HL-60 (cell line): ENCODE measurements around the gene ANXA8.

Experiments
- DNase-seq, 2 experiments: peaks; one replicate each; pipeline ENCODE4 v3.0.0-alpha.2; 2010 to 2020; ENCODE audit warnings: low read depth in 1 of 2, low spot score in 1 of 2
- H3K27ac ChIP-seq: fragments of 250-450 bp; sonication (Bioruptor Pico); replicated peaks from 2 replicates; pipeline ENCODE4 v1.5.1; 2020; ENCODE audit warnings: mild to moderate bottlenecking, moderate library complexity
- H3K27me3 ChIP-seq: fragments of 250-450 bp; sonication (Bioruptor Pico); 2 replicates; pipeline ENCODE4 v1.5.1; 2021; ENCODE audit warnings: mild to moderate bottlenecking, moderate library complexity; ENCODE audit not compliant: insufficient read depth, poor library complexity, severe bottlenecking
- H3K4me3 ChIP-seq: replicated peaks from 2 replicates; pipeline ENCODE4 v1.5.1; 2011; ENCODE audit warnings: mild to moderate bottlenecking, control low read depth, low read length; ENCODE audit not compliant: insufficient read depth
- GABPA ChIP-seq: IDR thresholded peaks from 2 replicates; pipeline ENCODE4 v1.6.1; 2012; ENCODE audit warnings: low read depth
- POLR2AphosphoS5 ChIP-seq: IDR thresholded peaks from 2 replicates; pipeline ENCODE4 v1.6.1; 2012; ENCODE audit warnings: low read depth
- SPI1 ChIP-seq: IDR thresholded peaks from 2 replicates; pipeline ENCODE4 v1.6.1; 2012; ENCODE audit warnings: low read depth, mild to moderate bottlenecking, borderline replicate concordance
- TF ChIP-seq, protein P1 (sequence below): IDR thresholded peaks from one replicate; pipeline ENCODE4 v1.5.1; 2011; ENCODE audit warnings: low read length, control low read depth, inconsistent platforms; ENCODE audit not compliant: insufficient read depth
- TF ChIP-seq, protein P2 (sequence below): IDR thresholded peaks from 2 replicates; pipeline ENCODE4 v1.6.1; 2012; ENCODE audit warnings: low read depth; ENCODE audit not compliant: insufficient replicate concordance

Gene ANXA8

GRCh38 chr10:47419421-47419820 lies 64.5 kb downstream of the ANXA8 start:
- Histone ChIP-seq H3K4me3 (no peak overlapping the region), H3K27ac (no peak overlapping the region), H3K27me3 (no peaks in the 10 kb centered on the region)
- no peak for DNase-seq
- TF ChIP-seq, protein P1, sequence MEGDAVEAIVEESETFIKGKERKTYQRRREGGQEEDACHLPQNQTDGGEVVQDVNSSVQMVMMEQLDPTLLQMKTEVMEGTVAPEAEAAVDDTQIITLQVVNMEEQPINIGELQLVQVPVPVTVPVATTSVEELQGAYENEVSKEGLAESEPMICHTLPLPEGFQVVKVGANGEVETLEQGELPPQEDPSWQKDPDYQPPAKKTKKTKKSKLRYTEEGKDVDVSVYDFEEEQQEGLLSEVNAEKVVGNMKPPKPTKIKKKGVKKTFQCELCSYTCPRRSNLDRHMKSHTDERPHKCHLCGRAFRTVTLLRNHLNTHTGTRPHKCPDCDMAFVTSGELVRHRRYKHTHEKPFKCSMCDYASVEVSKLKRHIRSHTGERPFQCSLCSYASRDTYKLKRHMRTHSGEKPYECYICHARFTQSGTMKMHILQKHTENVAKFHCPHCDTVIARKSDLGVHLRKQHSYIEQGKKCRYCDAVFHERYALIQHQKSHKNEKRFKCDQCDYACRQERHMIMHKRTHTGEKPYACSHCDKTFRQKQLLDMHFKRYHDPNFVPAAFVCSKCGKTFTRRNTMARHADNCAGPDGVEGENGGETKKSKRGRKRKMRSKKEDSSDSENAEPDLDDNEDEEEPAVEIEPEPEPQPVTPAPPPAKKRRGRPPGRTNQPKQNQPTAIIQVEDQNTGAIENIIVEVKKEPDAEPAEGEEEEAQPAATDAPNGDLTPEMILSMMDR: no peak
- no peak for TF ChIP-seq GABPA
- TF ChIP-seq, protein P2, sequence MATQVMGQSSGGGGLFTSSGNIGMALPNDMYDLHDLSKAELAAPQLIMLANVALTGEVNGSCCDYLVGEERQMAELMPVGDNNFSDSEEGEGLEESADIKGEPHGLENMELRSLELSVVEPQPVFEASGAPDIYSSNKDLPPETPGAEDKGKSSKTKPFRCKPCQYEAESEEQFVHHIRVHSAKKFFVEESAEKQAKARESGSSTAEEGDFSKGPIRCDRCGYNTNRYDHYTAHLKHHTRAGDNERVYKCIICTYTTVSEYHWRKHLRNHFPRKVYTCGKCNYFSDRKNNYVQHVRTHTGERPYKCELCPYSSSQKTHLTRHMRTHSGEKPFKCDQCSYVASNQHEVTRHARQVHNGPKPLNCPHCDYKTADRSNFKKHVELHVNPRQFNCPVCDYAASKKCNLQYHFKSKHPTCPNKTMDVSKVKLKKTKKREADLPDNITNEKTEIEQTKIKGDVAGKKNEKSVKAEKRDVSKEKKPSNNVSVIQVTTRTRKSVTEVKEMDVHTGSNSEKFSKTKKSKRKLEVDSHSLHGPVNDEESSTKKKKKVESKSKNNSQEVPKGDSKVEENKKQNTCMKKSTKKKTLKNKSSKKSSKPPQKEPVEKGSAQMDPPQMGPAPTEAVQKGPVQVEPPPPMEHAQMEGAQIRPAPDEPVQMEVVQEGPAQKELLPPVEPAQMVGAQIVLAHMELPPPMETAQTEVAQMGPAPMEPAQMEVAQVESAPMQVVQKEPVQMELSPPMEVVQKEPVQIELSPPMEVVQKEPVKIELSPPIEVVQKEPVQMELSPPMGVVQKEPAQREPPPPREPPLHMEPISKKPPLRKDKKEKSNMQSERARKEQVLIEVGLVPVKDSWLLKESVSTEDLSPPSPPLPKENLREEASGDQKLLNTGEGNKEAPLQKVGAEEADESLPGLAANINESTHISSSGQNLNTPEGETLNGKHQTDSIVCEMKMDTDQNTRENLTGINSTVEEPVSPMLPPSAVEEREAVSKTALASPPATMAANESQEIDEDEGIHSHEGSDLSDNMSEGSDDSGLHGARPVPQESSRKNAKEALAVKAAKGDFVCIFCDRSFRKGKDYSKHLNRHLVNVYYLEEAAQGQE: no peak
- no peak for TF ChIP-seq POLR2AphosphoS5
- no peak for TF ChIP-seq SPI1

DNA sequence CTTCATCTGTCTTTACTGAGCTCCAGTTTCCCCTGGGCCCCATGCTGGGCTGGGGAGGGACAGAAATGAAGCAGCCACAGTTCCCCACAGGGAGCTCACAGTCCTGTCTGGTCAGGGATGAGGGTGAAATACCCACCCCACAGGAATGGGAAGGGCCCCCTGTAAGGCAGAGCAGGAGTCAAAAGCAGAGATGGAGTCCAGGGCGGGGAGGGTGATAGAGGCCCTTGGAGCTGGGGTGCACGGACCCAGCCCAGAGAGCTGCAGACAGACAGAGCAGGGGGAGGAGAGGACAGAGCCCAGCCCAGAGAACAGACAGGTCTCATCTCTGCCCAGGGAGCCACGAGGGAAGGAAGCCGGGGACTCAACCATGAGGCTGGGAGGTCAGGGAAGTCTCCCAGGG lies 64.9 kb downstream of the ANXA8 start:
- Histone ChIP-seq H3K27ac (no peak overlapping the region), H3K27me3 (no peaks in the 10 kb centered on the region), H3K4me3 (no peak overlapping the region)
- no peak for DNase-seq
- TF ChIP-seq, protein P1: no peak
- TF ChIP-seq POLR2AphosphoS5: no peak
- no peak for TF ChIP-seq SPI1
- TF ChIP-seq GABPA: no peak
- TF ChIP-seq, protein P2: no peak

DNA sequence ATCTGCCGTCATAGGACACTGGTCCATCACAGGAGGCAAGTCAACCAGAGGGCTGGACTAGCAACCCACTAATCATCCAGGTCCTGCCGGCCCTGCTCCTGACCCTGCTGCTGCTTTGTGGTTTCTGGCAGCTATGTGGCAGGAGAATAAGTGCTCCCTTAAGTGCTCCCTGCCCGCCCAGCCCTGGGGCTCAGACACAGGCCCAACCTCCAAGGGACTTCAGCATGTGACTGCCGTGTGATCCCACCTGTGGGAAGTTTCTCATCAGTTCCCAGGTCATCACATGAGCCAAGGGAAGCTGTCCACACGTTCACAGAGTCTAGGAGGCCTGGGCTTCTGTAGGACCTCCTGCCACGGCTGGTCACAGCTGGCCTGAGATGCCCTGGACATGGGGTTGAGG lies 65.6 kb downstream of the ANXA8 start:
- Histone ChIP-seq H3K4me3 (no peak overlapping the region), H3K27ac (no peak overlapping the region), H3K27me3 (no peaks in the 10 kb centered on the region)
- TF ChIP-seq, protein P2: no peak
- TF ChIP-seq, protein P1: no peak
- TF ChIP-seq GABPA (no peak), POLR2AphosphoS5 (no peak), SPI1 (no peak)
- no peak for DNase-seq
